Body of pancreas (tissue), 4 donors: ENCODE data around the gene PDK4. TPM values are rescaled to one million over a fixed set of nuclear protein-coding genes. Genes with fewer than 3 reads are reported as not detected.
A peak's percentile ranks its signal among the peaks of the same experiment; 100 is the strongest.

Experiments used
- ATAC-seq: fragments of 150-250 bp; one replicate; pipeline ENCODE4 v1.9.1; 2016
- DNase-seq, 4 donors: peaks; one replicate each; pipeline ENCODE4 v3.0.0-alpha.2; 2019
- H3K27ac ChIP-seq, 4 donors: fragments of 200-600 bp; sonication (generic); 1 replicate in 3 of 4; 2 replicates in 1 of 4; pipeline versions ENCODE4 v1.5.1 to v1.6.1; 2016 to 2019; ENCODE audit warnings: mild to moderate bottlenecking in 1 of 4, mixed read lengths in 1 of 4, moderate library complexity in 1 of 4
- H3K27me3 ChIP-seq, 2 donors: fragments of 200-600 bp; sonication (generic); one replicate each; pipeline ENCODE4 v1.6.0; 2016; ENCODE audit warnings: mild to moderate bottlenecking in 1 of 2
- H3K36me3 ChIP-seq, 2 donors: fragments of 200-600 bp; sonication (generic); replicated peaks in 1 of 2; 2 replicates each; pipeline ENCODE4 v1.5.1; 2016; ENCODE audit warnings: low read depth in 2 of 2; ENCODE audit not compliant: insufficient read depth in 1 of 2
- H3K4me1 ChIP-seq: fragments of 200-600 bp; sonication (generic); one replicate; pipeline ENCODE4 v1.6.0; 2016
- H3K4me3 ChIP-seq, 2 donors: fragments of 200-600 bp; sonication (generic); 1 replicate in 1 of 2; 2 replicates in 1 of 2; pipeline ENCODE4 v1.5.1; 2016 to 2019
- H3K9me3 ChIP-seq, 3 donors: fragments of 200-600 bp; sonication (generic); 1 replicate in 2 of 3; 2 replicates in 1 of 3; pipeline ENCODE4 v1.5.1; 2016
- POLR2A ChIP-seq, 3 donors: fragments of 450-650 bp; IDR thresholded peaks; one replicate each; pipeline ENCODE4 v1.6.1; 2016; ENCODE audit warnings: antibody characterized with exemption in 3 of 3, mild to moderate bottlenecking in 2 of 3
- WGBS, 2 donors: methylation state at CpG; one replicate each; pipeline ENCODE4 v1.1.5; 2017; 5-methylcytosine and 5-hydroxymethylcytosine counted together
- intact Hi-C: fragments of 100-400 bp; cut with DNase I; formaldehyde crosslinking; loops from one replicate; pipeline ENCODE4 v1.15.1; 2023
- total RNA-seq, 2 donors: library from RNA; depleted of rRNA; stranded (reverse); fragments of >200 nt; gene quantifications; one replicate each; pipeline ENCODE4 v1.1.0, GENCODE V29; 2016
- TF ChIP-seq, protein P1 (sequence below), 7 experiments: fragments of 450-650 bp in 4 of 7; fragments of 200-600 bp in 3 of 7; sonication (generic) in 3 of 7; IDR thresholded peaks; one replicate each; pipeline ENCODE4 v1.5.1; 2016 to 2019; ENCODE audit warnings: antibody characterized with exemption in 7 of 7

PDK4 gene
- total RNA-seq, 2 donors from 2014 or later, result 234 to 308 TPM

DNA sequence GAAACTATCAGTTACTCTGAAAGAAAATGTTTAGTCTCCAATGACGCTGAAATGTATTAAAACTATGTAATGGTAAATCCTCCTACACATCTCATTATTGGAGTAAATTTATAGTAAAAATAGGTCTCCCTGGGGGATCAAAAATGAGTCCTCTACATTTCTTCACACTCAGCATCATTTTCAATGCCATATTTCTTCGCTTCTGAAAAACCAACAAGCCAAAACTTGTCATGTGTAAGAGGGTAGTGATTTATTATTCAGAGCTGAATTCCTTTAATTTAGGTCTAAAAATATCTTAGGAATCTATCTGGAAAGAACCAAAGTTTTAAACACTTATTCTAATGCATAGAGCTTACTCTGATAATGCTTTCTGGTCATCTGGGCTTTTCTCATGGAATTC lies 3.0 kb downstream of the PDK4 start:
- Histone ChIP-seq H3K4me3 (peak overlapping the region in 1 of 2 donors; percentile 6), H3K36me3 (peaks cover 0 to 16% of the 10 kb centered on the region in 2 donors), H3K9me3 (no peaks in the 10 kb centered on the region), H3K4me1 (peaks cover 65% of the 10 kb centered on the region), H3K27ac (peak overlapping the region in 3 of 4 donors; percentile 90 to 98 (median 96)), H3K27me3 (no peaks in the 10 kb centered on the region)
- ATAC-seq, result no peak
- WGBS, 2 donors, result 39 to 66% methylated on average over 2 of the region's 2 CpGs
- TF ChIP-seq POLR2A (IDR thresholded peaks at IDR 0.05), result no peak
- TF ChIP-seq, protein P1, sequence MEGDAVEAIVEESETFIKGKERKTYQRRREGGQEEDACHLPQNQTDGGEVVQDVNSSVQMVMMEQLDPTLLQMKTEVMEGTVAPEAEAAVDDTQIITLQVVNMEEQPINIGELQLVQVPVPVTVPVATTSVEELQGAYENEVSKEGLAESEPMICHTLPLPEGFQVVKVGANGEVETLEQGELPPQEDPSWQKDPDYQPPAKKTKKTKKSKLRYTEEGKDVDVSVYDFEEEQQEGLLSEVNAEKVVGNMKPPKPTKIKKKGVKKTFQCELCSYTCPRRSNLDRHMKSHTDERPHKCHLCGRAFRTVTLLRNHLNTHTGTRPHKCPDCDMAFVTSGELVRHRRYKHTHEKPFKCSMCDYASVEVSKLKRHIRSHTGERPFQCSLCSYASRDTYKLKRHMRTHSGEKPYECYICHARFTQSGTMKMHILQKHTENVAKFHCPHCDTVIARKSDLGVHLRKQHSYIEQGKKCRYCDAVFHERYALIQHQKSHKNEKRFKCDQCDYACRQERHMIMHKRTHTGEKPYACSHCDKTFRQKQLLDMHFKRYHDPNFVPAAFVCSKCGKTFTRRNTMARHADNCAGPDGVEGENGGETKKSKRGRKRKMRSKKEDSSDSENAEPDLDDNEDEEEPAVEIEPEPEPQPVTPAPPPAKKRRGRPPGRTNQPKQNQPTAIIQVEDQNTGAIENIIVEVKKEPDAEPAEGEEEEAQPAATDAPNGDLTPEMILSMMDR (IDR thresholded peaks at IDR 0.05), result no peak
- intact Hi-C loops, result loop anchor here (10.0 kb wide), 1 partner anchor 81 kb away; no protein-coding TSS in a partner anchor
- no peak for DNase-seq

DNA sequence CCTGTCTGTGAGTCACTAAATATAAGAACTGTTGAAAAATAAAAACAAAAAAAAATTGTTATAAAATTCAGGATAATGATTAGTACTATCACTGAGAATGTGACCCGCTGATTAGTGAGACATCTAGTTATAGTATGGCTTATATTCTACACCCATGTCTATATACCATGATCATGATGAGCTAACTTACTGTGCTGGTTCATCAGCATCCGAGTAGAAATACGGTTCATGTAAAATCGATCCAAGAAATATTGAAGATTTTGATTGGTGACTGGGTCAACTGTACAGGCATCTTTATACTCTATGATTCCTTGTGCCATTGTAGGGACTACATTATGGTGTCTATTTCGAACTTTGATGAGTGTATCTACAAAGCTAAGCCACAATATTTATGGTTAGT lies 3.7 kb downstream of the PDK4 start:
- peak in 1 of 3 donors; percentile 26 for TF ChIP-seq POLR2A (IDR thresholded peaks at IDR 0.05)
- TF ChIP-seq, protein P1 (IDR thresholded peaks at IDR 0.05), result no peak
- Histone ChIP-seq H3K27ac (peak overlapping the region; percentile 41 to 98 (median 93)), H3K36me3 (peaks cover 2 to 17% of the 10 kb centered on the region in 2 donors), H3K9me3 (no peaks in the 10 kb centered on the region), H3K27me3 (no peaks in the 10 kb centered on the region), H3K4me3 (peak overlapping the region in 1 of 2 donors; percentile 6), H3K4me1 (peaks cover 67% of the 10 kb centered on the region)
- intact Hi-C loops, result loop anchor here (10.0 kb wide), 1 partner anchor 82 kb away; no protein-coding TSS in a partner anchor
- DNase-seq (no peak), ATAC-seq (no peak)
- 89 to 94% methylated on average over 5 of the region's 5 CpGs for WGBS, 2 donors

DNA sequence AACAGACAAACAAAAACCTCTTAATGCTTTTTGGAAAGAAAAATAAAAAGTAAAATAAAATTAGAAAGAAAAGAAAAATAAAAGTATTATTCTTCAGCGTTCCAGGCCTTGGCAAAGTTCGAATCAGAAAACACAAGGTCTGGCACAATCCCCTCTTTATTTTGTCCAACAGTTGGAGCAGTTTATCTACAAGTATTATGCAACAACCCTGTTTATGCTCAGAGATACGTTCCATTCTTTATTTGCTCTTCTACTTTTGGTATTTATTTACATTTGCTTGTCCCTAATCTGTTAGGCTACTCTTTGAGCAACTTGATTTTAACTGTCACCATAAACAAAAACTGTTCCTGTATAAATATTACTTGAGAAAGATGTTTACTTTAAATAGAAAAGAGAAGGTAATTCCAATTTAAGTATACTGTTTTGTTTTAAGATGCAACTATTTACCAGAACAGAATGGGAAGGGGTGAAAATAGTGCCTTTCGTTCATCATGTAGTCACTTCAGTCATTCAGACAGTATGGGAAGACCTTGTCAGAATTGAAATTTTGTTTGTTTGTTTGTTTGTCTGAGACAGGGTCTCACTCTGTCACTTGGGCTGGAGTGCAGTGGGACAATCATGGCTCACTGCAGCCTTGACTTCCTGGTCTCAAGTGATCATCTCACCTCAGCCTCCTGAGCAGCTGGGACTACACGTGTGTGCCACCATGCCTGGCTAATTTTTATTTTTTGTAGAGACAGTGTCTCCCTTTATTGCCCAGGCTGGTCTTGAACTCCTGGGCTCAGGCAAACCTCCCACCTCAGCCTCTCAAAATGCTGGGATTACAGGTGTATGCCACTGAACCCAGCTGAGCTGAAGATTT lies 5.7 kb downstream of the PDK4 start:
- TF ChIP-seq, protein P1 (IDR thresholded peaks at IDR 0.05), result peak in 1 of 7 experiments; percentile 2
- peak; percentile 30 to 69 (median 61) for TF ChIP-seq POLR2A (IDR thresholded peaks at IDR 0.05)
- H3K27me3 ChIP-seq, result no peaks in the 10 kb centered on the region
- peak in 2 of 4 donors; percentile 45 to 55 for DNase-seq
- no peaks in the 10 kb centered on the region for H3K9me3 ChIP-seq
- H3K36me3 ChIP-seq, result peaks cover 11 to 29% of the 10 kb centered on the region in 2 donors
- H3K4me3 ChIP-seq, result no peak overlapping the region
- peak; percentile 72 for ATAC-seq
- H3K27ac ChIP-seq, result peak overlapping the region; percentile 63 to 96 (median 84)
- 18 to 25% methylated on average over 5 of the region's 5 CpGs for WGBS, 2 donors
- peaks cover 73% of the 10 kb centered on the region for H3K4me1 ChIP-seq
- intact Hi-C loops, result loop anchor here (10.0 kb wide), 1 partner anchor 84 kb away; no protein-coding TSS in a partner anchor

DNA sequence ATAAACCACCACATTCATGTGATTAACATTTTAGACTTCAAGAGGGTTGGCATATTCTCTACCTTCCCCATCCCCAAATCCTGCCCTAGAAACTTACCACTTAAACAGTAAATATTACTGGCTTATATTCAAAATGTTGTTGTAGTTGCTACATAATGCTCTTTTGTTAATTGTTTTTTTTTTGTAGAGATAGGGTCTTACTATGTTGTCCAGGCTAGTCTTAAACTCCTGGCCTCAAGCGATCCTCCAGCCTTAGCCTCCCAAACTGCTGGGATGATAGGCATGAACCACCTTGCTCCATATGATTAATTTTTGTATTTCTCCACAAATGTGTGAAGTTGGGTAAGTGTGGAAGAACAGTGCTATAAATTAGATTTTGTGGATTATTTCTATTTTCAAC lies 6.5 kb downstream of the PDK4 start:
- no peaks in the 10 kb centered on the region for H3K27me3 ChIP-seq
- H3K27ac ChIP-seq, result peak overlapping the region; percentile 18 to 96 (median 64)
- H3K4me1 ChIP-seq, result peaks cover 74% of the 10 kb centered on the region
- no peaks in the 10 kb centered on the region for H3K9me3 ChIP-seq
- DNase-seq, result no peak
- H3K4me3 ChIP-seq, result no peak overlapping the region
- ATAC-seq, result no peak
- intact Hi-C loops, result loop anchor here (10.0 kb wide), 2 partner anchors 55 to 85 kb away; no protein-coding TSS in a partner anchor
- TF ChIP-seq POLR2A (IDR thresholded peaks at IDR 0.05), result no peak
- TF ChIP-seq, protein P1 (IDR thresholded peaks at IDR 0.05), result no peak
- peaks cover 15 to 36% of the 10 kb centered on the region in 2 donors for H3K36me3 ChIP-seq
- 100% methylated on average over 1 of the region's 1 CpG for WGBS, 2 donors
